GM19372 (cell line): ENCODE results near the gene RAB37.

Experiments
- ATAC-seq: cut with Tn5 transposase; IDR thresholded peaks from one replicate; pipeline ENCODE4 v1.9.1; 2021; ENCODE audit warnings: mild to moderate bottlenecking, low read depth, moderate library complexity; ENCODE audit not compliant: unreplicated experiment

RAB37 gene

DNA sequence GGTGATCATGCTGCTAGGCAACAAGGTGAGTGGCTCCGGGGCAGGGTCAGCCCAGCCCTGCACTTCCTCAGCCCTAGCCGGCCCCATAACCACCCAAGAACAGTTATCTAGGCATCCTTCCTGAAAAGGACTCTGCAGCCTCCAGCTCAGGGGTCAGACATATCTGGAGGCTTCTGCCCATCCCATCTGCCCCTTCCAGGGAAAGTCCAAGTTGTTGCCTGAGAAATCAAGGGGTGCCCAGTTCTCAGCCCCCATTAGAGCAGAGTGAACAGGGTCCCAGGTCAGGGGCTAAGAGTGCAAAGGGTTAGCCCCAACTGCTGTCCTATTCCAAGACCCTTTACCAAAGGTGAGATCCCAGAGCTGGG, 7.3 kb downstream of the RAB37 start:
- no peak for ATAC-seq

DNA sequence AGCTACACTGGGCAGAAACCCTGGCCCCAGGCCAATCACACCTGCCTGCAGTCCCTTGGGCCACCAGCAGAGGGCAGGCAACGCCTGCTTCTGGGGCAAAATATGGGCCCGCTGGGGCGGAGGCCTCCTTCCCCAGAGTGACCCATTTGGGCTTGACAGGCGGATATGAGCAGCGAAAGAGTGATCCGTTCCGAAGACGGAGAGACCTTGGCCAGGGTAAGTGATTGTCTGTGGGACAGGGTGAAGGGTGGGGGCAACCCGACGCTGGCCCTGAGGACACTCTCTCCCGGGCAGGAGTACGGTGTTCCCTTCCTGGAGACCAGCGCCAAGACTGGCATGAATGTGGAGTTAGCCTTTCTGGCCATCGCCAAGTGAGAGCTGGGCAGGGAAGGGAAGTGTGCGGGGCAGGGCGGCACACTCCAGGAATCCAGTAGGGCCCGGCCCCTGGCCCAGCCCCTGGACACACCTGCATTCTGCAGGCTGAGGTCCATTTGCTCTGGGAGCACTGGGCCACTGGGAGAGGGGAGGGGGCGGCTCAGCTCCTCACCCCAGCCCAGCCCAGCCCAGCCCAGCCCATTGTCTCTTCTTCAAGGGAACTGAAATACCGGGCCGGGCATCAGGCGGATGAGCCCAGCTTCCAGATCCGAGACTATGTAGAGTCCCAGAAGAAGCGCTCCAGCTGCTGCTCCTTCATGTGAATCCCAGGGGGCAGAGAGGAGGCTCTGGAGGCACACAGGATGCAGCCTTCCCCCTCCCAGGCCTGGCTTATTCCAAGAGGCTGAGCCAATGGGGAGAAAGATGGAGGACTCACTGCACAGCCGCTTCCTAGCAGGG, 7.9 kb downstream of the RAB37 start:
- ATAC-seq: no peak

- no peak for ATAC-seq
These were observed 8.6 kb downstream of the RAB37 start for GRCh38 chr17:74745548-74746177.

DNA sequence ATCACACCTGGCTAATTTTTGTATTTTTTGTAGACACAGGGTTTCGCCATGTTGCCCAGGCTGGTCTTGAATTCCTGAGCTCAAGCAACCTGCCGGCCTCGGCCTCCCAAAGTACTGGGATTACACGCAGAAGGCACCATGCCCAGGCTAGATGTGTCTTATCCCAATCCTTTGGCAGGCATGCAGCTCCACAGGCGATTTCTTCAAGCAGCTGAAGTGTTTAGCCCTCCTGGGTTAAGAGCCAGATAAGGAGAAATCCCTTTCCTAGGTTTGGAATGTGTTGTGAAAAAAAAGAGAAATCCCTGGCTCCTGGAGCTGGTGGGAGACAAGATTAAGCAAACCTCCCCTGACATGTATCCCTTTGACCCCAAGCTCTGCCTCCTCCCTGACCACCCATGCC, 9.3 kb downstream of the RAB37 start:
- ATAC-seq: no peak

- ATAC-seq: no peak
These were observed 9.9 kb downstream of the RAB37 start for GRCh38 chr17:74746922-74747321.

DNA sequence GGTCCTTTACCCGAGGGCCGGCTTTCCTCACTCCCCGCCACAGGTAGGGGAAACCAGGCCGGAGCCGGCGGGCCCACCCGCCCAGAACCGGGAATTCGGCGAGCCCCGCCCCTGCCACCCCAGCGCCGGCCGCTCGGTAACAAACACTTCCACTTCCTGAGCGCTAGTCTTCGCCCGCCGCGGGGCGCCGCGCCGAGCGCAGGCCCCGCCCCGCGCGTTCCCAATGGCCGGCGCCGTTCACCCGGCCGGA, 11.1 kb downstream of the RAB37 start:
- no peak for ATAC-seq

DNA sequence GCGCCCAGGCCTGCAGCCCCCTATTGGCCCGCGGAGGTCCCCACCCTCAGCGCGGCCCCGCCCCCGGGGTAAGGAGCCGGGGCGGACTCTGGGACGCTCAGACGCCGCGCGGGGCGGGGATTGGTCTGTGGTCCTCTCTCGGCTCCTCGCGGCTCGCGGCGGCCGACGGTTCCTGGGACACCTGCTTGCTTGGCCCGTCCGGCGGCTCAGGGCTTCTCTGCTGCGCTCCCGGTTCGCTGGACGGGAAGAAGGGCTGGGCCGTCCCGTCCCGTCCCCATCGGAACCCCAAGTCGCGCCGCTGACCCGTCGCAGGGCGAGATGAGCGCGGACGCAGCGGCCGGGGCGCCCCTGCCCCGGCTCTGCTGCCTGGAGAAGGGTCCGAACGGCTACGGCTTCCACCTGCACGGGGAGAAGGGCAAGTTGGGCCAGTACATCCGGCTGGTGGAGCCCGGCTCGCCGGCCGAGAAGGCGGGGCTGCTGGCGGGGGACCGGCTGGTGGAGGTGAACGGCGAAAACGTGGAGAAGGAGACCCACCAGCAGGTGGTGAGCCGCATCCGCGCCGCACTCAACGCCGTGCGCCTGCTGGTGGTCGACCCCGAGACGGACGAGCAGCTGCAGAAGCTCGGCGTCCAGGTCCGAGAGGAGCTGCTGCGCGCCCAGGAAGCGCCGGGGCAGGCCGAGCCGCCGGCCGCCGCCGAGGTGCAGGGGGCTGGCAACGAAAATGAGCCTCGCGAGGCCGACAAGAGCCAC, 11.6 kb downstream of the RAB37 start, which contains the start of gene NHERF1:
NHERF1 (plus strand) TSS at position 100 of the 750 bp plus-strand sequence; CDS start at position 319, 219 bp downstream.
- ATAC-seq: peak; percentile 87

DNA sequence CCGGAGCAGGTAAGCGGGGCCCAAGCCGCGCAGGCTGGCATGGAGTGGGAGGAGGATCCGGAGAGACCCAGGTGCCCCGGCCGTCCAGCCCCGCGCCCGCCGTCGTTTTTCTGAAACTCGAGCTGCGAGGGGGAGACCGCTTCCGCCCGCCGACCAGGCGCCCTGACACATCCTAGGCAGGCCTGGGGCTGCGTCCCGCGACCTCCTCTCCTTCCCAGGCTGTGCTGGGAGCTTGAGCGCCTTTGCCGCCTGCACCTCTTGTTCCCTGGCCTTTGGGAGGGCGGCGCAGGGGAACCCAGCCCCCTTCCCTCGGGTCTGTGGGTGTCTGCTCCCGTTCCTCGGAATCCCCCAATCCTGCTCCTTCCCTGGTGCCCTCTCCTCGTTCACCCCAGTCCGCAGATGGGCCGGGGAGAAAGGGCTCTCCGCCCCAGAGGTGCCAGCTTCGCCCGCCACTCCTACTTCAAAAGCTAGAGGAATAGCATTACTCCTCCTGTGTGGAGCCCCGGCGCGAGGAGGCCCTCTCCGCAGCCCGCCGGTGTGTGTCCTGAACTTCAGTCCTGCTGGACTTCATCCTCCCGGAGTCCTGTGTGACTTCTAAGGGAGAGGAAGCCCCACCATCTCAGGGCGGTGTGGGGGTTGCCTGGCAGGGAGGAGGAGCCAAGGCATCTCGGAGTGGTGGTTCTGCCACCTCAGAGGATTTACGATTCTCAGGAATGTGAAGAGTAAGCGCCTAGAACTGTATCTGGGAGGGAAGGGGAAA, 12.4 kb downstream of the RAB37 start:
- ATAC-seq: no peak

- no peak for ATAC-seq
These were observed 12.9 kb downstream of the RAB37 start for GRCh38 chr17:74750039-74750326.

- ATAC-seq: no peak
These were observed 13.4 kb downstream of the RAB37 start for GRCh38 chr17:74750327-74751069.

GRCh38 chr17:74752415-74752814, 15.4 kb downstream of the RAB37 start:
- ATAC-seq: no peak

- no peak for ATAC-seq
These were observed 15.9 kb downstream of the RAB37 start for GRCh38 chr17:74752822-74753401.

DNA sequence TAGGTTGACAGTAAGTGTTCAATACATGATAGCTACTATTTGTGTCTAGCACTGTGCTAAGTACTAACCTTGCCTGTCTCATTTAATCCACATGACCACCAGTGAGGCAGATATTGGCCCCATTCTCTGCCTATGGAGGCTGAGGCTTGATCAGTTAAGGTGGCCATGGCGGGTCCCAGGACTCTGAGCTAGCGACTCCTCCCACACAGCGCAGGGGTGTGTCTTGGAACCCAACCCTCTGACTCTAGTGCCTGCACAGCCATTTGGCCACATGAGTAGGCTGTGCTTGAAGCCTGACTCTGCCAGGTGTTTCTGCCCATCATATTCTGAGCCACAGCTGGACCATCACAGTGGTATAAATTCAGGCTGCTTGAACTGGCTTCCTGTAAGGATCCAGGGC, 17.8 kb downstream of the RAB37 start:
- ATAC-seq: no peak

GRCh38 chr17:74755533-74755932, 18.5 kb downstream of the RAB37 start:
- ATAC-seq: no peak

DNA sequence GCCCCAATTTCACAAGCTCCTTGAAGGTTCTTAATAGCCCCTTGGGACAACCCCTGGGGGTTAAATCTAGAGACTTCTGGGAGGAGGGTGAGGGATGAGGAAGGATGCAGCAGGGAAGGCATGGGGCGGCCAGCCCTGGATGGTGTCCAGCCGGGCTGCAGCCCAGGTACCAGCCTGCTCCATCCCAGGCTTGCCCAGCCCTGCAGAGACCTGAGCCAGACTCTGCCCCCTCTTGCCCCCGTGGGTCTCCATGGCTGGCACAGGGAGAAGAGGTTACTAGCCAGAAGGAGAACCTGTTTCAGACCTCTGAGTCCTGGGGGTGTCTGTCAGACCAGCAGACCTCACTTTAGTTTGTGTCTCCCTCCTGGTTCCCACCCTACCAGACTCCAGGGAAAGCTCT, 19.8 kb downstream of the RAB37 start:
- ATAC-seq: no peak

DNA sequence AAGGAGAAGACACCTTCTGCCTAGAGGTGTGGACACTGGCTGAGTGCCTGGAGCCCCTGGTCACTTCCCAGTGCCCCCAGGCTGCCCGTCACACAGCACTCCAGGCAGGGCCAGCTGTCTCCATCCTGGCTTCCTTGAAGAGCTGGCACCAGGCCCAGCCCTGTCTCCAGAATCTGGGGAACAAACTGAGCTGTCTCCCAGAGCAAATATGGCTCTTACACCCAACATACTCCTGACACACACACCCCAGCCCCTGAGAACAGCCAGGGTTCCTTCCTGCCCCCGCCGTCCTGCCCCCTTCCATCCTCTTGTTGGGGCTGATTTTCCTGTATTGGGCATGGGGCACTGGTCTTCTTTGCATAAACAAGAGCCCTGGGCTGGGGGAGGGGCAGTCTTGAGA, 20.4 kb downstream of the RAB37 start:
- ATAC-seq: no peak

- ATAC-seq: no peak
These were observed 21.1 kb downstream of the RAB37 start for GRCh38 chr17:74757931-74758847.

GRCh38 chr17:74758848-74759168, 21.8 kb downstream of the RAB37 start:
- ATAC-seq: no peak

DNA sequence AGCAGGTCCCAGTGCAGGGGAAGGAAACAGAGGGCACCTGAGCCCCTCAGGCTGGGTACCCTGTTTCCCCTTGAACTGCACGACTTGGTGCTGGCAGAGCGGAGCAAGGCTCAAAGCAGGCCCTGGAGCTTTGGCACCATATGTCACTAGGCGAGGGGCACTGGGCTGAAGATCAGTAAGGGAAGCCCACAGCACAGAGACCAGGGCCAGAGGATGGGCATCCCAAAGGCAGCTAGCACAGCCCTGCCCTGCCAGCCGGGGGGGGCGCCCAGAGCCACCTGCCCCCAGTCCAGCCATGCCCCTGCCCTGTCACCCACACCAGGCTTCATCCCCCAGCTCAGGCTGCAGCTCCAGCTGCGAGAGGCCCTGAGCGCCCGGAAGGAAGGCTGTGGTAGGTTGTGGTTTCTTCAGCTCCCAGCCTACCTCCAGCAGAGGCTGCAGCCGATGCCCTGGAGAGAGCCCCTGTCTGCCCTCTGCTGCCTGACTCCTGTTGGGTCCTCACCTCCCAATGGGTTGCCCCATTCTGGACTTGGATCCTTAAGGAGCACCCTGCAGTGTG, 22.3 kb downstream of the RAB37 start:
- no peak for ATAC-seq
